K562 (cell line): ENCODE data around the gene TESK1. TPM values are rescaled to one million over a fixed set of nuclear protein-coding genes. Genes with fewer than 3 reads are reported as not detected.

Source experiments
- ATAC-seq: fragments of 200-7000 bp; cut with Tn5 transposase; 3 replicates; pipeline ENCODE4 v1.9.1; 2020; ENCODE audit warnings: moderate library complexity
- BruUV-seq: library from RNA; stranded (reverse); fragments of 400-500 nt; replicated peaks from 2 replicates; lab custom pipeline; 2021; lab: Mats Ljungman, UMichigan
- CTCF ChIA-PET: fragments of 300-600 bp; formaldehyde crosslinking; extraction: SDS; loops from one replicate; lab custom pipeline; 2021; ENCODE audit warnings: low intra/inter-chr PET ratio; lab: Yijun Ruan, JAX
- POLR2A ChIA-PET: fragments of 300-600, 350-650 bp; sonication (Branson Sonifier 250); formaldehyde crosslinking; extraction: SDS; loops from one replicate; lab custom pipeline; 2021; ENCODE audit warnings: antibody characterized with exemption, inconsistent platforms; lab: Yijun Ruan, JAX
- DNase-seq, 4 experiments: peaks; one replicate each; pipeline versions ENCODE4 v3.0.0 to v3.0.0-alpha.2; 2011 to 2018; ENCODE audit warnings: low spot score in 3 of 4, mixed read lengths in 3 of 4; ENCODE audit errors: extremely low read depth in 1 of 4
- FAIRE-seq: peaks from 2 replicates; lab custom pipeline; 2011; peaks lifted over from hg19 to GRCh38; lab: Jason Lieb, UNC
- H2AFZ ChIP-seq: 2 replicates; pipeline ENCODE4 v1.6.0; 2011; ENCODE audit warnings: low read depth, low read length, control low read depth, inconsistent platforms
- H3K27ac ChIP-seq: fragments of 200-600 bp; 3 replicates; pipeline ENCODE4 v1.8.0; 2011; ENCODE audit warnings: low read depth, mild to moderate bottlenecking, control low read depth, inconsistent platforms, low read length, moderate library complexity, mixed read lengths; ENCODE audit errors: extremely low read depth
- H3K27me3 ChIP-seq, 2 experiments: fragments of 300-600 bp in 1 of 2; 2 replicates in 1 of 2; 3 replicates in 1 of 2; pipeline versions ENCODE4 v1.6.0 to v1.8.0; 2011; ENCODE audit warnings: inconsistent platforms in 2 of 2, low read length in 2 of 2, mild to moderate bottlenecking in 1 of 2, mixed read lengths in 1 of 2, moderate library complexity in 1 of 2; ENCODE audit not compliant: control insufficient read depth in 2 of 2, insufficient read depth in 2 of 2
- H3K36me3 ChIP-seq: fragments of 300-600 bp; 3 replicates; pipeline ENCODE4 v1.8.0; 2011; ENCODE audit warnings: mild to moderate bottlenecking, low read length, inconsistent platforms; ENCODE audit not compliant: control insufficient read depth, insufficient read depth
- H3K4me1 ChIP-seq, 2 experiments: fragments of 200-600 bp in 1 of 2; replicated peaks in 1 of 2; 2 replicates in 1 of 2; 3 replicates in 1 of 2; pipeline versions ENCODE4 v1.5.1 to v1.8.0; 2011; ENCODE audit warnings: inconsistent platforms in 2 of 2, low read length in 2 of 2, mild to moderate bottlenecking in 1 of 2, mixed read lengths in 1 of 2, moderate library complexity in 1 of 2; ENCODE audit not compliant: control insufficient read depth in 2 of 2, insufficient read depth in 2 of 2
- H3K4me2 ChIP-seq: 2 replicates; pipeline ENCODE4 v1.6.1; 2011; ENCODE audit warnings: low read length, control low read depth, inconsistent platforms, mixed read lengths; ENCODE audit not compliant: insufficient read depth
- H3K4me3 ChIP-seq: fragments of 200-600 bp; sonication (generic), shearing (Covaris generic); 2 replicates; pipeline ENCODE4 v1.5.1; 2016; ENCODE audit warnings: control low read depth, inconsistent platforms
- H3K79me2 ChIP-seq: fragments of 200-600 bp; 3 replicates; pipeline ENCODE4 v1.8.0; 2011; ENCODE audit warnings: low read length, inconsistent platforms; ENCODE audit not compliant: control insufficient read depth, insufficient read depth
- H3K9ac ChIP-seq, 2 experiments: 2 replicates each; pipeline versions ENCODE4 v1.6.0 to v1.6.1; 2011; ENCODE audit warnings: low read depth in 2 of 2, low read length in 2 of 2, control low read depth in 1 of 2, inconsistent platforms in 1 of 2, mild to moderate bottlenecking in 1 of 2, mixed read lengths in 1 of 2; ENCODE audit not compliant: insufficient read depth in 1 of 2
- H3K9me1 ChIP-seq: one replicate; pipeline ENCODE4 v1.6.0; 2011; ENCODE audit warnings: inconsistent platforms, mild to moderate bottlenecking, low read length, moderate library complexity; ENCODE audit not compliant: control insufficient read depth, insufficient read depth
- H3K9me3 ChIP-seq: replicated peaks from 2 replicates; pipeline ENCODE4 v1.5.1; 2011; ENCODE audit warnings: low read depth, low read length, inconsistent platforms; ENCODE audit not compliant: control insufficient read depth, insufficient read depth
- H4K20me1 ChIP-seq: replicated peaks from 2 replicates; pipeline ENCODE4 v1.6.1; 2011; ENCODE audit warnings: low read length, inconsistent platforms, mixed read lengths; ENCODE audit not compliant: control insufficient read depth, insufficient read depth
- FOXA3 ChIP-seq, 2 experiments: fragments of 450-650 bp in 1 of 2; sonication (generic) in 1 of 2; formaldehyde crosslinking; IDR thresholded peaks in 1 of 2; conservative IDR thresholded peaks in 1 of 2; 2 replicates each; pipeline versions ENCODE4 v1.4.0 to v1.8.0; 2020 to 2022; ENCODE audit warnings: mild to moderate bottlenecking in 2 of 2, missing genetic modification reagents in 1 of 2
- PML ChIP-seq: IDR thresholded peaks from 2 replicates; pipeline ENCODE4 v1.6.1; 2012; ENCODE audit warnings: low read length, inconsistent platforms
- SMC3 ChIP-seq: conservative IDR thresholded peaks from 2 replicates; pipeline ENCODE4 v1.6.1; 2011; ENCODE audit warnings: low read depth, low read length, improper control_type of control experiment; ENCODE audit not compliant: insufficient read depth
- ZNF224 ChIP-seq: sonication (generic); formaldehyde crosslinking; IDR thresholded peaks from 2 replicates; pipeline ENCODE4 v1.8.0; 2022; ENCODE audit warnings: mild to moderate bottlenecking, missing genetic modification reagents
- ZNF232 ChIP-seq: sonication (generic); formaldehyde crosslinking; IDR thresholded peaks from 2 replicates; pipeline ENCODE4 v1.8.0; 2022; ENCODE audit warnings: mild to moderate bottlenecking, missing genetic modification reagents
- WGBS: fragments of 100-300 bp; shearing (Covaris generic); methylation state at CpG from one replicate; pipeline ENCODE4 v1.1.6; 2016; ENCODE audit warnings: low coverage, mixed read lengths; ENCODE audit not compliant: insufficient coverage; ENCODE audit errors: missing lambda C conversion rate; 5-methylcytosine and 5-hydroxymethylcytosine counted together
- in situ Hi-C: fragments of 300-500 bp; cut with MboI; formaldehyde crosslinking; loops from 4 replicates; pipeline ENCODE4 v1.15.0; 2018; ENCODE audit warnings: inconsistent platforms, mixed read lengths
- intact Hi-C: fragments of 100-400 bp; cut with micrococcal nuclease; formaldehyde crosslinking; loops from 2 replicates; pipeline ENCODE4 v1.14.2; 2022
- polyA plus RNA-seq, 8 experiments: library from polyadenylated mRNA; depleted of rRNA in 4 of 8; stranded (reverse) in 5 of 8; unstranded in 3 of 8; fragments of >200 nt; fragmentation: Nextera tagmentation in 2 of 8; fragmentation: Illumina TruSeq in 1 of 8; extraction: Ambion mirVana in 2 of 8; extraction: Trizol in 1 of 8; gene quantifications; 2 replicates each; pipeline versions ENCODE4 v1.2.1 to v1.2.3, GENCODE V29; 2011 to 2014; ENCODE audit warnings: inconsistent platforms in 1 of 8, missing spikeins in 1 of 8
- total RNA-seq, 7 experiments: library from RNA; depleted of rRNA in 6 of 7; stranded (reverse); fragments of >200 nt in 6 of 7; fragmentation: Illumina TruSeq in 2 of 7; extraction: Trizol in 2 of 7; gene quantifications; 2 replicates each; pipeline versions ENCODE4 v1.2.1 to v1.2.3, GENCODE V29; 2011 to 2021; ENCODE audit warnings: low replicate concordance in 1 of 7
- TF ChIP-seq, protein P1 (sequence below): sonication (generic); formaldehyde crosslinking; IDR thresholded peaks from 2 replicates; pipeline ENCODE4 v1.8.0; 2022; ENCODE audit warnings: mild to moderate bottlenecking, missing genetic modification reagents

The TESK1 gene
- total and polyA plus RNA-seq, 9 of the 15 experiments (the other 6 are each of a cell fraction or from before 2014, with no cell fraction given), result 0.07 to 10.4 (median 4.1) TPM

DNA sequence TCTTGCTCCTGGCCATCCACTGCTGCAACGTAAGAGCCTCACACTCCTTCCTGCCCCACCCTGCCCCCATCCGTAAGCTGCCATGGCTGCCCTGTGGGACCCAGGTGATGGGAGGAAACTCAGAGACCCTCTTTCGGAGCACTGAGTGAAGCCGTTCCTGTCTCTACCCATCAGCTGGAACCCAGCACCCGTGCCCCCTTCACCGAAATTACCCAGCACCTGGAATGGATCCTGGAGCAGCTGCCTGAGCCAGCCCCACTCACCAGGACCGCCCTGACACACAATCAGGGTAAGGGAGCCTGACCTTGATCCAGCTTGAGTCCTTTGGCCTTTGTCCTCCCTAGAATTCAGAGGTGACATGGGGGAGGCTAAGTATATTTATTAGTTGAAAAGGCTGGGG is 3.2 kb downstream of the TESK1 start:
- no peaks in the 10 kb centered on the region for H3K9me3 ChIP-seq
- peaks cover 11% of the 10 kb centered on the region; the same call in 1 of the 3 replicates for H3K36me3 ChIP-seq
- WGBS, result 56% methylated on average over 3 of the region's 7 CpGs
- TF ChIP-seq, protein P1, sequence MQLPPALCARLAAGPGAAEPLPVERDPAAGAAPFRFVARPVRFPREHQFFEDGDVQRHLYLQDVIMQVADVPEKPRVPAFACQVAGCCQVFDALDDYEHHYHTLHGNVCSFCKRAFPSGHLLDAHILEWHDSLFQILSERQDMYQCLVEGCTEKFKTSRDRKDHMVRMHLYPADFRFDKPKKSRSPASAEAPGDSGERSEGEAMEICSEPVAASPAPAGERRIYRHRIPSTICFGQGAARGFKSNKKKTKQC (CRISPR knock-in tag), result no peak
- TF ChIP-seq PML (no peak), ZNF224 (CRISPR knock-in tag) (no peak), FOXA3 (CRISPR knock-in tag; conservative IDR thresholded peaks at IDR 0.05 in 1 of 2, IDR thresholded peaks at IDR 0.05 in 1 of 2) (no peak), SMC3 (no peak), ZNF232 (CRISPR knock-in tag) (no peak)
- H3K4me3 ChIP-seq, result no peak overlapping the region
- no peaks in the 10 kb centered on the region for H3K9me1 ChIP-seq
- ATAC-seq, result no peak
- intact Hi-C loops (no loop called here), in situ Hi-C loops (loop anchor here (5.0 kb wide), 1 partner anchor 39 kb away; no protein-coding TSS in a partner anchor)
- H3K9ac ChIP-seq, result no peak overlapping the region
- POLR2A ChIA-PET, result interaction anchor here (0.6 to 1.0 kb wide), 2 partner anchors 119 to 124 kb away, joined by 3 to 5 read pairs; partner anchors contain the start of gene CREB3
- CTCF ChIA-PET, result no interaction called here
- no peak overlapping the region for H3K27ac ChIP-seq
- no peaks in the 10 kb centered on the region for H4K20me1 ChIP-seq
- H3K79me2 ChIP-seq, result 0 out of 3 replicates have a peak, but pooled peaks cover 4% of the 10 kb centered on the region
- peaks cover 2 to 21% of the 10 kb centered on the region in 2 experiments; a peak in 3 of 5 replicates for H3K4me1 ChIP-seq
- no TSS peak for BruUV-seq
- H3K27me3 ChIP-seq, result no peaks in the 10 kb centered on the region
- no peak for FAIRE-seq
- no peak for DNase-seq
- no peak overlapping the region for H3K4me2 ChIP-seq
- no peak overlapping the region for H2AFZ ChIP-seq
